HG03095 (cell line): ENCODE data around the gene CCM2.
"Not testable (repeated sequence)": the region's sequence is repeated elsewhere in the genome, so short reads cannot be mapped to it uniquely, and the experiment has no call there.

Experiments
- ATAC-seq: cut with Tn5 transposase; IDR thresholded peaks from one replicate; pipeline ENCODE4 v1.9.1; 2021; ENCODE audit warnings: moderate library complexity; ENCODE audit not compliant: unreplicated experiment

Gene CCM2

DNA sequence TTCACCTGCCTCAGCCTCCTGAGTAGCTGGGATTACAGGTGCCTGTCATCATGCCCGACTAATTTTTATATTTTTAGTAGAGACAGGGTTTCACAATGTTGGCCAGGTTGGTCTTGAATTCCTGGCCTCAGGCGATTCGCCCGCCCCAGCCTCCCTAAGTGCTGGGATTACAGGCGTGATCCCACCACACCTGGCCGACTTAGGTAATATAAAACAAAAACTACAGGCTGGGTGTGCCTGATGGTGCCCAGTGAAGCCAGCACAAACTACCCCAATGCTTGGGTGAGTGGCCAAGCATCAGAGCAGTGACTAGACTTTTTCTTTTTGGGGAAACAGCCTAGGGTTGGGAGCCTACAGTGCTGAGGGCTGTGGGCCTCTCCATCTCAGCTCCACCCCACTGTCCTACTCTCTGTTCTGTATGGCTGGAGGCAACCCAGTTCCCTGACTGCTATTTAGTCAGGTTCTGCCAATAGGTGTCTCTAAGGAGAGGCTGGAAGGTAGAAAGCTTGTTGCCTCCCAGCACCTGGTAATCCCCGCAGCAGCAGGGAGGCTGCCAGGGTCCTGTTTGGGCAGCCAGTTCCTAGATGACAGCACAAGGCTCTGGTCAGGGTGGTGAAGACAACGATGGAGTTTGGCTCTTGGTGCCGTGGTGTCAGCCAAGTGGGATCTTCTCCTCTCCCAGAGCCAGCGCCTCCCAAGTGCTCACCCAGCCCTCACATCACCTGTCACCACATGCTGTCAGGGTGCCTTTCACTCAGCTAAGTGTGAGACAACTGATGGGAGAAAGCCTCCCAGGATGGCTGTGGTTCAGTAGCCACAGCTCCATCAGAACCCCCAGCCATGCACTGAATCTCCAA lies 99.2 kb downstream of the CCM2 start:
- no peak for ATAC-seq

DNA sequence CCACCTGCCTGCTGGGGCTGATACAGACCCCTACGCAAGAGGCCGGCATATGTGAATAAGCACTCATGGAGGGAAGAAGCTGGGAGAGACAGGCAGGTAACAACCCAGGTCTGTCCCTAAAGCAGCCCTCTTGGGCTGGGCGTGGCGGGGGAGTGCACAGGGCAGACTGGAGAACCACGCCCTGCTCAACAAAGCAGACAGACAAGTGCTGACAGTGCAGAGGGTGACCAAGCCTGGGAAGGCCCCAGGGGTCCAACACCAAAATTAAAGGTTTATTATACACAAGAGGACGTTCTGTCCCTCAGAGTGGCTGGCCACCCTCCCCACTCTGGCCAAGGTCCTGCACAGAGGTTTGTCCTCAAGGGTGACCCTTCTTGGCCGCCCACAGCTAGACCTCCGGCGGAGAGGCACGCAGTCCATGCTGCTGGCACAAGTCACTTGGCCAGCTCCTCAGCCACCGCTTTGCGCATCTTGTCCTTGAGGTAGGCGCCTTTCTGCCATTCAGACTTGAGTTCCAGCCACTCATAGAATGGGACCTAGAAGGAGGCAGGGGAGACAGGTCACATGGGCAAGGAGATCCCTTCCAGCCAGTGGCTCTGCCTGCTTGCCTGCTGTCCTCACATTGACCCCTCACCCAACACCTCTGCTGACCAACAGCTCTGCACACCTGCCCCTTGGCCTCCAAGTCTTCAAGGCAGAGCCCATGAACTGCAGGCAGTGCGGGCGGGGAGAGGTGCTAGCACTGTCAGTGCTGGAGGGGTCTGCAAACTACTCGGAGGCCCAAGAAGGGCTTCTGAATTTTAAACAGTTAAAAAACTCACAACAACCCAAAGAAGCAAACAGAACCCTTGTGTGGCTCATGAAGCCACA lies 100.1 kb downstream of the CCM2 start:
- ATAC-seq = no peak

DNA sequence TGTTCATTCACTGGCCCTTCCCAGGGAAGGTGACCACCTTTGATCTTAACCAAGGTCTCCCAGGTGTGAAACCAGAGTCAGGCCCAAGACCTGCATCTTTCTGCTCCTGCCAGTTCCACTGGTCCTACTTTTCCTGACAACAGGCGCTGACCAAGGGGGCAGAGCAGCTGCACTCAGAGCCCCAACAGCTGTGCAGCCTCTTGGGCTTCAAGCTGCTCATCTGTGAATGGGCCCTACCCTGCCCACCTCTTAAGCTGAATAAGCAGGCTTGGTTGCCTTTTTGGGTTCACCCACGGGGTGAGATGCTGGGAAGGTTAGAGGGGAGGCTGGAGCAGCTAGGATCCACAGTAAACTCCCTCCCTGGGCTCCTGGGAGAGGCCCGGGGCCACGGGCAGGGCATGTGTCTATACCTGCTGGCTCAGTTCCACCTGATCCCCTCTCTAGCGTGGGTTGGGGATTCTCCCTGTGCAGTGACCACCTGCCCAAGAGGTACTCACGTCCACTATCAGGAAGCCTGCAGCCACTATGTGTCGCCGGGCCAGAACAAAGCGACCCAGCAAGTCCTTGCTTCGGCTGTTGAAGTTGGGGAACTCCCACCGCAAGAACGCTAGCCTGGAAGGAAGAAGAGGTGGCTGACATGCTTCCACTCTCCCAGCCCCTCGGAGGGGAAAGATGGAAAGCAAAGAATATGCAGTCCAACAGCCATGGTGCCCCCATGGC lies 100.9 kb downstream of the CCM2 start:
- no peak for ATAC-seq

DNA sequence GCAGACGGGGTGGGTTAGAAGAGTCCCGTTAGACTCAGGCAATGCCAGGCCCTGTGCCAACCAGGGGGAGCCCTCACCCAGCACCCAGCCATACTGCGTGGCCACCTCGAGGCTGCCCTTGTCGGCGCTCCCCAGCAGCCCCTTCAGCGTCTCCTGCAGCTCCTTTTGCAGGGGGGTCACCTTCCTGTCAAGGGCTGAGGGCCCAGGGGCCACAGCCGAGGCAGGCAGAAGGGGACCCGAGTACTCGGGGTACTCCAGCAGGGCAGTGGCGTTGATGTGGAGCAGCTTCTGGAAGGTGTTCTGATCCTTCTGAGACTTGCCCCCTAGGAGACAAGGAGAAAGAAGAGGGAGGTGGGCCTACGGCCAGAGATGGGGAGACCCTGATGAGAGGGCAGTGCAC lies 101.7 kb downstream of the CCM2 start:
- ATAC-seq = no peak

DNA sequence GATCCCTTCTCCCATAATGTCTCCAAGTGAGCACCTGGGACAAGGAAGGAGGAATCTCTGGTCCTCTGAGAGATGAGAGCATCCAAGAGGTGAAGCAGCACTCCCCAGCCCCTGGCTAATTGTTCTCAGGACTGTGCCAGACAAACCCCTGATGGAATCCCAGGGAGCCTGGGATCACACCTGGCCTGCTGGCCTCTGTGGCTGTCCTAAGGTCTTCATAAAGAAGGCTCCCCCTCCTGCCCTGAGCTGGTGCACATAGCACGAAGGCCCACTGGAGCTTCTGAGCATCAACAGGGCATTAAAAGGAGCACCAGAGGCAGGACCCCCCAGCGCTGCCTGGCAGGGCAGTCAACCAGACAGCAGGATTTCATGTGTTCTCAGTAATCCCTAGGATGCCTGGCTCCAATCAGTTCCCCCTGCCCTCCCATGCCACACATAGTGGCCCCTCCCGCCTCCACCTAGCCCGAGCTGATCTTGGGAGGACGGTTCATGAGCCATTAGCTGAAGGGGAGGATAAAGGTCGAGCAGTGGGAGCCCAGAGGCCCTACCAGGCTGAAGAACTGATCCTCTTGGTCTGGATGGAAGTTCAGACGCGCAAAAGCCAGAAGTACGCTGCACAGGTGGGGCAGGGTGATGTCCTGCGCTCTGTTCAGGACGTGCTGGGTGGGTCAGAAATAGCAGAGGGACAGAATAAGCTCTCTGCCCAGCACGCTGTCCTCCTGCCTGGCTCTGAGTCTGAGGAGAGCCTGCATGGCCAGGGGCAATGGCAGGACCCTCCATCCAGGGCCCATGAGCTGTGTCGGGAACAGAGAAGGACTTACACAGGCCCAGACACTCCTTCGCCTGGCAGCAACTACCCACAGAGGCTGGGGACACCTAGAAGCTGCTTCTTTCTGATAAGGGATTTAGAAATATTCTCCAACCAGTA lies 103.0 kb downstream of the CCM2 start:
- ATAC-seq = no peak

DNA sequence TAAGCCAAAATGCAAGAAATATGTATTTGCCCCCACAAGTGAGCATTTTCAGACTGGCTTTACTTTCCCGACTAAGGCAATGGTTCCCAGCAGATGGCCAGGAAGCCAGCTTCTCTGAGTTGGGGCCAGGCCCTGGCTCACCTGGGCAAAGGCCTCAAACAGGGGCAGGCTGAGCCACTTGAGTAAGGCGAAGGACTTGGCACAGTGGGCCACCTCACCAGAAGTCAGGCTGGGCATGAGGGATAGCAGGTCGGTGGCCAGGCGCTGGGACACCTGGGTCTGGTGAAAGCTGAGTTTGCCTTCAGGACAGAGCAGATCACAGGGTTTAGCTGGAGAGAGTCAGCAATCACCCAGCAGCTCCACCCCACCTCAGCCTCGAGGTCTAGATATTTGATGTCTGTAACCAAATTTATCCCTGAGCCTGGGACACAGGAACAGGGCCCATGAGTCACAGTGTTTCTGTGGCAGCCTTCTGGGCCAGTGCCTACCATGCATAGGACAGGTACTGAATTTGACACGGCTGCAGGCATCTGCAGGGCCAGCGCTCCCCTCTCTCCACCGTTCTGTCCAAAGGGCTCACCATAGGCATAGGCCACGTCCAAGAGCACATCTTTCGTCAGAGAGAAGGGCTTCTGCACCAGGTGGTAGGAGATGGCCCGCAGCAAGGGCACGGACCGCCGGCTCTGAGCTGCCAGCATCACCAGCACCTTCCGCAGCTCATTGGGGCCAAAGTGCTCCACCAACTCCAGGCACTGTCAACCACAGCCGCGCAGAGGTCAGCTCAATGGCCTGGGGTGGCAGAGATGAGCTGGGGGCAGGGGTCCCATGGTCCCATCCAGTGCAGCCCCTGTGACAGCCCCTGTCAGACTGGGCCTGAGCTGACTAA lies 104.2 kb downstream of the CCM2 start:
- ATAC-seq = no peak

DNA sequence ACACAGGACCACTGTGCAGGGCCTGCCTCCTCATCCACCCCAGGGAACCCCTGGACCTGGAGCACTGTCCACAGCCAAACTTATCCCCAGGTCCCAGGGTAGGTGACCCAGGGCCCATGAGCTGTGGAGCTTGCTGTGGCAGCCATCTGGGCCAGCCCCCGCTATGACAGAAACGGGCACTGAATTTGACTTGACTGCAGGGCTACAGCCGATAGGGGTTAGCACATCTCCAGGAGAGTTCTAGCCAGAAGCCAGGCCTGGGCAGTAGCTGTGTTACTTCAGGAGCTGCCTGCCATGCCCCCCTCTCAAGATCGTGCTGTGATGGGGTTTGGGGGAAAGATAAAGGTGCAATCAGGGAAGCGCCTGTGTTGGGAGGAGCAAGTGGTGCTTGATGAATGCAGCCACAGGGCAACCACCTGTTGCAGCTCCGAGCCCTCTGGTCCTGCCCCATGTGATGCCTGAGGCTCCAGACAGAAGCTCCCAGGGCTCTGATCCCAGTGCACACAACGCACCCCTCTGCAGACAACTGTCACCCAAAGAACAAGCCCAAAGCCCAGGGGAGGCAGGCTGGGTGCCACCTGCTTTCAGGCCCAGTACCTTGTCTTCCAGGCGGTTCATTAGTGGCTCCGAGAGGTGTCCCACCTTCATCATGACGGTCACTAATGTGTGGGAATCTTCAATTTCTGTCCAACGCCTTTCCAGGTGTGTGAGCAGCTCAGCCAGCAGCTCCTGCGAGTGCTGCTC lies 105.0 kb downstream of the CCM2 start:
- no peak for ATAC-seq

DNA sequence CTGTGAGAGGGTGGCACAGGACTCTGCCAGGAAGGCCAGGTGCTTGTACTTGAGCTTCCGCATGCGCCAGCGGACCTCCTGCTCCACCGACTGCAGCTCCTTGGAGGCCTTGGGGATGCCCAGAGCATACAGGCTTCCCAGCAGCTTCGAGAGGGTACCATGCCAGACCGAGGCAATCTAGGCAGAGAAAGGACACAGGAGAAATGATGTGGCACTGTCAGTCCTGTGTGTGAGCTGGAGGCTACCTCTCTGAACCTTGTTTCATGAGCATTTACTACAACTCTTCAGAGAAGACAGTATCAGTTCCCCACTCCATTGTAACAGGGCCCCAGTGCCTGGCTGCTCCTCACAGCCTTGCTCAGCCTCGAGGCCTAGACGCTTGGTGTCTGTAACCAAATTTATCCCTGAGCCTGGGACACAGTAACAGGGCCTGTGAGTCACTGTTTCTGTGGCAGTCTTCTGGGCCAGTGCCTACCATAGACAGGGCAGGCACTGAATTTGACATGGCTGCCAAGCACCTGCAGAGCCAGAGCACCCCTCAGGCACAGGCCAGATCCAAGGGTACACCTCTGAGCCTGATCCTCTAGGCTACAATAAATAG lies 105.7 kb downstream of the CCM2 start:
- no peak for ATAC-seq

DNA sequence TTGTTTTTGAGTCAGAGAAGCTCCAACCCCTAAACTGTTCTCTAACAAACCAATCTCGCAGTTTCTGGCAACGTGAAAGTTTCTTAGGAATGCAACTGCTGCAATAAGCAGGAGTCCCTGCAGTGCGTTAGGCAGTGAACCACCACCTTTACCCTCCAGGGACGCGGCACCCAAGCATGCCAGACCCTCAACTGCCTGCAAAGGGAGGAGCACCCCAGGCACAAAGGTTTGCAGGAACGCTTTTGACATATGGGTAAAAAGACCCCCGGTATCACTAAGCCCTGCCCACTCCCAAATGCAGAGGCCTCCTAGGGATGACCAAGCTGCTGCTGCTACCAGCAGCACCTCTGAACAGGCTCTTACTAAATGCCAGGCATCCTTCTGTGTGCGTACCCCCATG lies 106.8 kb downstream of the CCM2 start:
- no peak for ATAC-seq

DNA sequence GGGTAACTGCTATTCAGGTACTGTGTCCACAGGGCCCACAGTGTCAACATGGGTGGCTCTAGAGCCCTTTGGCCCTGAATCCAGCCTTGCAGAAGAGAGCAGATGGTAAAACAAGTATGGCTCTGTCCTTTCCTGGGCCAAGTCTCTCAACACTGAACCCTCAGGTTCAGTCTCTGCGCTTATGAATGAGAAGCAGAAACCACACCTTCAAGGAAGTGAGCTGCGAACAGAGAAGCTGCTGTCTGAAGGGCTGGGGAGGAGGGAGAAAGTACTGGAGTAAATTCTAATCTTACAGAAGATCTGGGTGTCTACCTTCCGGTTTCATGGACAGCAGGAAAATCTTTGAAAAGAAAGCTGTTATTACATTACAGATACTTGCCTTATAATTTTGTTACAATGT lies 107.4 kb downstream of the CCM2 start:
- ATAC-seq = no peak

DNA sequence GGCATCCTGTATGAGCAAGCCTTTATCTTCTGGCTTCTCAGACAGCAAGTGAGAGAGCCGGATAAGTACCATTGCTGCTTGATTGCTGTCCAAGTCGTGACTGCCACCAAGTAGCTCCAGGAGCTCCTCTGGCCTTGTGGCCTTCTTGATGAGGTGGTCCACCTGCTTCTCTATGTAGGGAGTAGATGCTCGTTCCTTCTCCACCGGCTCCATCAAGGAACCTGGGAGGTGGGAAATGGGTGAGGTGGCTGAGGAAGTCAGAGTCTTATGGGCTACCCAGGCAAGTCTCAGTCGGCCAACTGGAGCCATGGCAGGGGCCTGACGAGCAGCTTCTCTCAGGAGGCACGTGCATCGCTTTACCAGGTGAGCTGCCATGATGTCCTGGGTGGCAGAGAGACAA lies 108.9 kb downstream of the CCM2 start:
- ATAC-seq = no peak

DNA sequence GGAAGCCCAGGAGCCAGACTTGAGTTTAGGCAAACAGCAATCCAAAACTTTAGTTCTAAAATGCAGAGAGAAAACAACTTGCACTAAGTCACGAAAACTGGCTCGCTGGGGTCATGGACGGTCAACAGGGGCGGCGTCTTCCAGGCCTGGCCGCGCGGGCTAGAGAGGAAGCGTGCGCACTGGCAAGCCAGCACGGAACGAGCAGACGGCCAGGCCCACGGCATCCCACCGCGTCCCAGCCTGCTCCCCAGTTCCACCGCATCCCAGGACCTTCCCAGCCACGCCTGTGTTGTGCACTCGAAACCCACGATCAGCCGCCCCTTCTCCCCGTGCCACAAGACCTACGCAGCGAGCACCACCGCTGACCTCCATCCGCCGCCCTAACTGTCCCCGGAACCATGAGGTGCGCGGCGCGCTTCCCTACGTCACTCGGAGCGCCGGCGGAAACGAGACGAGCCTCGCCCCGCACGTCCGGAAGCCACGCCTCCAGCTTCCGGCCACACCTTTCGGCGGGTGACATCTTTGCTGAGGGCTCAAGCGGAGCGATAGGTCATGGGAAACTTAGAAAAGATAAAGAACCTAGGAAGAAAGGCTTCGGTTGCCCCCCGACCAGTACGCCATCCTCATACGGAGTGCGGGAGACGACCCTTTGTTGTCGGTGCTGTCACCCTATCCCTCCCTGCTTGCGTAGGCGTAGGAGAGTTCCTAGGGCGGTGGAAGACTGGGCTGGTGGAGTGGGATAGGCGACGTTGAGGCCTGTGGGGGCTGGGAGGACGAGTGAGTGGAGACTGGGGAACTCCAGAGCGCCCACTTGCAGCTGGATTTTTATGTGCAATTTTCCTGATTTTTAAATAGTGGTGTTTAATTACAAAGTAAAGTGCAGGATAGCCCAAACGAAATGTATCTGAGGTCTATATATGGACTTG lies 111.6 kb downstream of the CCM2 start, which contains the start of gene TBRG4:
TSS of gene TBRG4 (minus strand) at position 400 of the 926 bp plus-strand sequence. CDS start 2,460 bp downstream, outside the sequence.
- ATAC-seq = peak; percentile 95

DNA sequence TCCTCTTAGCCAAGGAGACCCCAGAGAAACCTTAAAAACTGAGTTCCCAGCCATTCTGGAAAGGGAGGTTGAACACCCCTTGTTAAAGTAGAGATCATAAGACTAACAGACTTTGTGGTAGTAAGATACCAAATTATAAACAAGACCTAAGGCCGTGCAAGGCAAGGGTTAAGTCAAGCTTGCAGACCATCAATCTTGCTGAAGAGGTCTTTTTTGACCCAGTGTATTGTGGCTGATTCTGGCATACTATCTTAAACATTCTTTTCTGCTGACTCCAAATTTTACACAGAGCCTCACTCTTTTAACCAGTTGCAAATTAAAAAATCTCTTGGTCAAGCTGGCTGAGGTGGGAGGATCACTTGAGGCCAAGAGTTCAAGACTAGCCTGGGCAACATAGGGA lies 112.6 kb downstream of the CCM2 start:
- ATAC-seq = no peak

DNA sequence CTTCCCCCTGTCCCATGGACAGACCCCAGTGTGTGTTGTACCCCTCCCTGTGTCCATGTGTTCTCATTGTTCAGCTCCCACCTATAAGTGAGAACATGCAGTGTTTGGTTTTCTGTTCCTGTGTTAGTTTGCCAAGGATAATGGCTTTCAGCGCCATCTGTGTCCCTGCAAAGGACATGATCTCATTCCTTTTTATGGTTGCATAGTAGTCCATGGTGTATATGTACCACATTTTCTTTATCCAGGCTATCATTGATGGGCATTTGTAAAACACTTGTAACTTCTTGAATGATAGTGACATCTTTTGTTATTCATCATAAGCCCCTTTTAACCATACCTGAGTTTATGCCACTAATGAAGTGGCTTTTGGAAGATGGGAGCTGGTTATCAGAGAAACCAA lies 114.3 kb downstream of the CCM2 start:
- ATAC-seq = not testable (repeated sequence)

DNA sequence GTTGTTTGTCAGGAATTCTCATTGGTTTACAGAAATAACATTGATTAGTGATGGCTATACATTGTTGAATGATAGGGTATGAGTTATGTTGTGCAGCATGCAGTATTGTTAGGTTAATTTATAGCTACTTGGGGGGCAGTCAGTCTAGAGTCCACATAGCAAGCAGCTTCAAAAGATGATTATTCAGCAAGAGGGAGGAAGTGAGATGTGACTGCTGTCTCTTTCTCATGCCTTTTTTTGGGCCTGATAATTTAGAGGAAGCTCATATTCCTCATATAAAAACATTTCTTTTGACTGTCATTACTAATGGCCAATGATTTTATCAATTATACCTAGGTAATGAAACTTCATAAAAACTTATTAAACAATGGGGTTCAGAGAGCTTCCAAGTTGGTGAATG lies 114.9 kb downstream of the CCM2 start:
- no peak for ATAC-seq

DNA sequence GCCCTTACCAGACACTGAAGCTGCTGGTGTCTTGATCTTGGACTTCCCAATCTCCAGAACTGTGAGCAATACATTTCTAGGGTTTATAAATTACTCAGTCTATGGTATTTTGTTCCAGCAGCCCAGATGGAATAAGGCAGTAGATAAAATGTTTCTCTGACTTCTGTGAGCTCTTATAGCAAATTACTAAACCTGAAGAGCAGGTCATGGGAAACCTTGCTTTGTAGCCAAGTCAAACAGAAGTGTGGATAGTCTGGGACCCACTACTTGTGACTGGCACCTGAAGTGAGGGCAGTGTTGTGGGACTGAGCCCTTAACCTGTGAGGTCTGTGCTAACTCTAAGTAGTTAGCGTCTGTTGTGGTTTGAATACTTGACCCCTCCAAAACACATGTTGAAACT lies 116.0 kb downstream of the CCM2 start:
- no peak for ATAC-seq

DNA sequence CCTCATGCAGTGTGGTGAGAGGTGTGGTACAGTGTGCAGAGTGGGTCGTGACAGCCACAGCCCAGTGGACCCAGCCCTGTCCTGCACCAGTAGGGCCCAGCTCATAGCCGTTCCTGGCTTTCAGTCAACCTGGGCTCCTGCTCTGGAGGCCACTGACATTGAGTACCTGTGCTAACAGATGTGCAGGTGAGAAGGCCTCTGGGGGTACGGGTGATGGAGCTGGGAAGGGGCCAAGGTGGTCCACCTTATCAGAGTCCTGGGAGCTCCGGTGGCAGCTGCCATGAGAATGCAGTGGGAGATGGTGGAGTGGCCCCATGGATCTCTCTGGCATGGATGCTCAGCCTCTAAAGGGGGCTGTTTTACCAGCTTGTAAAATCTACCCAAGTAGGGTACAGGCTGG lies 117.6 kb downstream of the CCM2 start:
- no peak for ATAC-seq
